GM23338 (cell line): ENCODE results near the gene ATP1B2. TPM values are rescaled to one million over a fixed set of nuclear protein-coding genes. Genes with fewer than 3 reads are reported as not detected.

Experiments
- ATAC-seq: fragments of 200-7000 bp; cut with Tn5 transposase; 3 replicates; pipeline ENCODE4 v1.9.1; 2020
- DNase-seq: peaks from one replicate; pipeline ENCODE4 v3.0.0-alpha.2; 2015; ENCODE audit warnings: low spot score
- H2AFZ ChIP-seq: fragments of 200-600 bp; sonication (generic); 2 replicates; pipeline ENCODE4 v1.8.0; 2016; ENCODE audit warnings: antibody characterized with exemption, mild to moderate bottlenecking, moderate library complexity
- H3F3A ChIP-seq: fragments of 200-600 bp; sonication (generic); replicated peaks from 2 replicates; pipeline ENCODE4 v1.8.0; 2017; ENCODE audit warnings: antibody characterized with exemption, mixed run types, low read depth
- H3K27ac ChIP-seq: fragments of 200-600 bp; sonication (generic); 2 replicates; pipeline ENCODE4 v1.6.1; 2016; ENCODE audit warnings: low read depth
- H3K27me3 ChIP-seq: fragments of 200-600 bp; sonication (generic); 2 replicates; pipeline ENCODE4 v1.8.0; 2016; ENCODE audit warnings: mild to moderate bottlenecking, mixed run types, moderate library complexity; ENCODE audit not compliant: insufficient read depth
- H3K36me3 ChIP-seq: fragments of 200-600 bp; sonication (generic); 2 replicates; pipeline ENCODE4 v1.8.0; 2016; ENCODE audit warnings: mild to moderate bottlenecking; ENCODE audit not compliant: insufficient read depth
- H3K4me1 ChIP-seq: fragments of 200-600 bp; sonication (generic); 2 replicates; pipeline ENCODE4 v1.8.0; 2016; ENCODE audit warnings: mild to moderate bottlenecking, moderate library complexity; ENCODE audit not compliant: insufficient read depth
- H3K4me2 ChIP-seq: fragments of 200-600 bp; sonication (generic); 2 replicates; pipeline ENCODE4 v1.7.1; 2017; ENCODE audit warnings: mixed run types
- H3K4me3 ChIP-seq: fragments of 200-600 bp; sonication (generic); 2 replicates; pipeline ENCODE4 v1.6.1; 2016; ENCODE audit warnings: mixed run types
- H3K79me2 ChIP-seq: fragments of 200-600 bp; sonication (generic); replicated peaks from 2 replicates; pipeline ENCODE4 v1.8.0; 2017; ENCODE audit warnings: mild to moderate bottlenecking; ENCODE audit not compliant: insufficient read depth
- H3K9me2 ChIP-seq: fragments of 200-600 bp; sonication (generic); 2 replicates; pipeline ENCODE4 v1.8.0; 2017; ENCODE audit not compliant: insufficient read depth
- H4K20me1 ChIP-seq: fragments of 200-600 bp; sonication (generic); replicated peaks from 2 replicates; pipeline ENCODE4 v1.8.0; 2017; ENCODE audit warnings: mild to moderate bottlenecking; ENCODE audit not compliant: insufficient read depth
- H3K27ac Mint-ChIP-seq: 2 replicates; pipeline ENCODE4 v1.8.0; 2020; ENCODE audit warnings: inconsistent platforms, mild to moderate bottlenecking, moderate library complexity, mixed read lengths
- H3K27me3 Mint-ChIP-seq: 3 replicates; pipeline ENCODE4 v1.8.0; 2022; ENCODE audit warnings: low read depth, mild to moderate bottlenecking, moderate library complexity, mixed read lengths, inconsistent platforms; ENCODE audit not compliant: insufficient read depth, poor library complexity
- H3K36me3 Mint-ChIP-seq: 3 replicates; pipeline ENCODE4 v1.8.0; 2021; ENCODE audit warnings: low read depth, mild to moderate bottlenecking, inconsistent platforms, moderate library complexity, mixed read lengths
- H3K4me1 Mint-ChIP-seq: 3 replicates; pipeline ENCODE4 v1.8.0; 2020; ENCODE audit warnings: mild to moderate bottlenecking, inconsistent platforms, mixed read lengths
- H3K4me3 Mint-ChIP-seq: 3 replicates; pipeline ENCODE4 v1.8.0; 2021; ENCODE audit warnings: moderate library complexity, mild to moderate bottlenecking, inconsistent platforms, mixed read lengths
- H3K9me3 Mint-ChIP-seq: 3 replicates; pipeline ENCODE4 v1.8.0; 2020; ENCODE audit warnings: moderate library complexity, mild to moderate bottlenecking, inconsistent platforms, mixed read lengths
- CREB1 ChIP-seq: fragments of 250-450 bp; sonication (Bioruptor Pico); IDR thresholded peaks from 2 replicates; pipeline ENCODE4 v1.5.0; 2020; ENCODE audit warnings: low read depth, mild to moderate bottlenecking, moderate library complexity
- EZH2 ChIP-seq: fragments of 200-600 bp; sonication (generic); IDR thresholded peaks from one replicate; pipeline ENCODE4 v1.8.0; 2017; ENCODE audit warnings: antibody characterized with exemption, mild to moderate bottlenecking, low read depth; ENCODE audit not compliant: unreplicated experiment
- EZH2phosphoT487 ChIP-seq: fragments of 200-600 bp; sonication (generic); IDR thresholded peaks from one replicate; pipeline ENCODE4 v1.8.1; 2018; ENCODE audit warnings: antibody characterized with exemption; ENCODE audit not compliant: unreplicated experiment
- JUNB ChIP-seq: IDR thresholded peaks from one replicate; pipeline ENCODE4 v1.6.1; 2016; ENCODE audit warnings: antibody characterized with exemption; ENCODE audit not compliant: unreplicated experiment
- NANOG ChIP-seq: IDR thresholded peaks from 2 replicates; pipeline ENCODE4 v1.6.1; 2016; ENCODE audit warnings: antibody characterized with exemption, borderline replicate concordance
- POLR2AphosphoS5 ChIP-seq: IDR thresholded peaks from 2 replicates; pipeline ENCODE4 v1.6.1; 2016; ENCODE audit warnings: antibody characterized with exemption, low read depth
- REST ChIP-seq: IDR thresholded peaks from one replicate; pipeline ENCODE4 v1.6.1; 2018; ENCODE audit warnings: antibody characterized with exemption; ENCODE audit not compliant: unreplicated experiment
- ZNF114 ChIP-seq: fragments of 250-450 bp; sonication (Bioruptor Pico); IDR thresholded peaks from 2 replicates; pipeline ENCODE4 v1.5.0; 2020; ENCODE audit warnings: mild to moderate bottlenecking, moderate library complexity
- ZNF462 ChIP-seq: fragments of 250-450 bp; sonication (Bioruptor Pico); IDR thresholded peaks from 2 replicates; pipeline ENCODE4 v1.5.0; 2020; ENCODE audit warnings: mild to moderate bottlenecking, moderate library complexity
- polyA plus RNA-seq: library from polyadenylated mRNA; unstranded; fragments of >200 nt; fragmentation: Nextera tagmentation; extraction: Ambion mirVana; gene quantifications from 2 replicates; pipeline ENCODE4 v1.2.1, GENCODE V29; 2016
- total RNA-seq: library from RNA; depleted of rRNA; stranded (reverse); fragments of >200 nt; shearing (Covaris generic); gene quantifications from 2 replicates; pipeline ENCODE4 v1.2.3, GENCODE V29; 2014

The ATP1B2 gene
- total and polyA plus RNA-seq, 2 experiments from 2014 or later, result 14.9 to 33.1 TPM

DNA sequence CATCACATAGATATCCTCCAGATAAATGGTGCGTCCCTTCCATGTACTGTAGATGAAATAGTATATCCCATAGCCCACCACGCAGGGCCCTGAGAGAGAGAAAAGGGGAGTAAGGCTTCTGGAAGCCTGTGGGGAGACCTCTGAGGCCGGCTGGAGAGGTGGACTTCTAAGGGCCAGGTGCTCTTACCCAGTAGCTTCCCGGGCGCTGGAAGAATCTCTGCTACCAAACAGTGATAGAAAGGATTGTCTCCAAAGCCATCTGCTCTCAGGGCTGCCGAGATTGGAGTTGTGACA, 23.8 kb upstream of the ATP1B2 start (continued):
- TF ChIP-seq NANOG (no peak), POLR2AphosphoS5 (no peak), EZH2 (no peak)

GRCh38 chr17:7627250-7628121, 23.2 kb upstream of the ATP1B2 start, which contains the start of gene SAT2:
Gene SAT2 (minus strand): TSS chr17:7627821. CDS start chr17:7627635, 186 bp downstream.
- Mint-ChIP-seq H3K27ac (peak within 1 kb of the TSS; percentile 93), H3K9me3 (no peaks in the 10 kb centered on the region), H3K36me3 (peaks cover 13% of the 10 kb centered on the region; the same call in 2 of the 3 replicates), H3K27me3 (peaks cover 13% of the 10 kb centered on the region), H3K4me1 (peaks cover 11% of the 10 kb centered on the region), H3K4me3 (peak within 1 kb of the TSS; percentile 90)
- peaks cover 7% of the 10 kb centered on the region for H3K4me1 ChIP-seq
- H3K27ac ChIP-seq, result peak within 1 kb of the TSS; percentile 99
- H3K79me2 ChIP-seq, result peaks cover 4% of the 10 kb centered on the region; the same call in 1 of the 2 replicates
- peak within 1 kb of the TSS; percentile 90 for H3K4me2 ChIP-seq
- H3K4me3 ChIP-seq, result peak within 1 kb of the TSS; percentile 97
- H3K9me2 ChIP-seq, result no peaks in the 10 kb centered on the region
- peaks cover 16% of the 10 kb centered on the region; the same call in 1 of the 2 replicates for H3F3A ChIP-seq
- H3K27me3 ChIP-seq, result no peaks in the 10 kb centered on the region
- no peak for TF ChIP-seq ZNF114
- TF ChIP-seq REST, result no peak
- TF ChIP-seq POLR2AphosphoS5, result peak; percentile 82
- TF ChIP-seq EZH2phosphoT487, result no peak
- peak; percentile 24; the same call in 1 of the 2 replicates for TF ChIP-seq CREB1 (CRISPR knock-in tag)
- peak within 1 kb of the TSS; percentile 97; the same call in 1 of the 2 replicates for H2AFZ ChIP-seq
- no peaks in the 10 kb centered on the region for H4K20me1 ChIP-seq
- DNase-seq (peak; percentile 96), ATAC-seq (peak; percentile 89)
- H3K36me3 ChIP-seq, result no peaks in the 10 kb centered on the region

- Mint-ChIP-seq H3K27me3 (peaks cover 28% of the 10 kb centered on the region), H3K27ac (no peak within 1 kb of the TSS), H3K4me3 (no peak within 1 kb of the TSS; the same call in 2 of the 3 replicates), H3K9me3 (no peaks in the 10 kb centered on the region), H3K36me3 (peaks cover 13% of the 10 kb centered on the region; the same call in 2 of the 3 replicates), H3K4me1 (peaks cover 26% of the 10 kb centered on the region)
- Histone ChIP-seq H3K4me3 (no peak within 1 kb of the TSS), H3K4me2 (no peak within 1 kb of the TSS), H3F3A (peaks cover 18% of the 10 kb centered on the region; the same call in 1 of the 2 replicates), H3K9me2 (no peaks in the 10 kb centered on the region), H3K27ac (no peak within 1 kb of the TSS), H3K27me3 (no peaks in the 10 kb centered on the region), H2AFZ (no peak within 1 kb of the TSS), H3K4me1 (peaks cover 7% of the 10 kb centered on the region), H3K36me3 (no peaks in the 10 kb centered on the region), H4K20me1 (no peaks in the 10 kb centered on the region), H3K79me2 (peaks cover 4% of the 10 kb centered on the region; the same call in 1 of the 2 replicates)
- no peak for DNase-seq
- ATAC-seq, result no peak
- TF ChIP-seq ZNF462 (CRISPR knock-in tag), result no peak
- TF ChIP-seq JUNB, result no peak
These were observed 20.7 kb upstream of the ATP1B2 start, which contains the start of gene SHBG for GRCh38 chr17:7629939-7630571. Gene SHBG (plus strand): TSS chr17:7630135. CDS start chr17:7630173, 38 bp downstream.
